H1 (cell line): ENCODE measurements around the gene KCNMB4. TPM values are rescaled to one million over a fixed set of nuclear protein-coding genes. Genes with fewer than 3 reads are reported as not detected.

ENCODE experiments used
- CTCF ChIA-PET: fragments of 300-600 bp; sonication (Branson Sonifier 250); formaldehyde crosslinking; loops from one replicate; lab custom pipeline; 2021; ENCODE audit not compliant: partially characterized antibody; lab: Charles Lee
- POLR2A ChIA-PET: fragments of 300-600 bp; sonication (Branson Sonifier 250); formaldehyde crosslinking; loops from one replicate; lab custom pipeline; 2021; ENCODE audit warnings: inconsistent platforms; ENCODE audit not compliant: partially characterized antibody; lab: Charles Lee
- DNase-seq, 2 experiments: peaks; one replicate each; pipeline versions ENCODE4 v3.0.0 to v3.0.0-alpha.2; 2010 to 2022; ENCODE audit warnings: low spot score in 2 of 2, low read depth in 1 of 2, mixed read lengths in 1 of 2
- FAIRE-seq: peaks from 2 replicates; lab custom pipeline; 2011; peaks lifted over from hg19 to GRCh38; lab: Jason Lieb, UNC
- H2AFZ ChIP-seq: 2 replicates; pipeline ENCODE4 v1.8.1; 2012; ENCODE audit warnings: low read length, inconsistent platforms
- H2AK5ac ChIP-seq: 2 replicates; pipeline ENCODE4 v1.6.1; 2013; ENCODE audit warnings: low read depth, low read length
- H2BK120ac ChIP-seq: replicated peaks from 2 replicates; pipeline ENCODE3; 2013; ENCODE audit warnings: low read depth, low read length, inconsistent platforms
- H2BK12ac ChIP-seq: 2 replicates; pipeline ENCODE4 v1.6.1; 2013; ENCODE audit warnings: low read depth, low read length
- H2BK15ac ChIP-seq: 2 replicates; pipeline ENCODE4 v1.6.1; 2013; ENCODE audit warnings: low read length
- H2BK20ac ChIP-seq: 2 replicates; pipeline ENCODE4 v1.6.1; 2013; ENCODE audit warnings: low read length
- H2BK5ac ChIP-seq: 2 replicates; pipeline ENCODE4 v1.6.1; 2013; ENCODE audit warnings: low read depth, low read length
- H3K14ac ChIP-seq: 2 replicates; pipeline ENCODE4 v1.6.1; 2013; ENCODE audit warnings: inconsistent platforms; ENCODE audit not compliant: insufficient read length
- H3K18ac ChIP-seq: 2 replicates; pipeline ENCODE4 v1.6.1; 2013; ENCODE audit warnings: low read length; ENCODE audit errors: extremely low read depth
- H3K23ac ChIP-seq: 2 replicates; pipeline ENCODE4 v1.6.1; 2013; ENCODE audit warnings: inconsistent platforms; ENCODE audit not compliant: insufficient read length
- H3K23me2 ChIP-seq: 2 replicates; pipeline ENCODE4 v1.6.1; 2013; ENCODE audit warnings: low read depth, low read length
- H3K27ac ChIP-seq: 2 replicates; pipeline ENCODE4 v1.6.1; 2011; ENCODE audit warnings: low read depth, low read length, inconsistent platforms
- H3K27me3 ChIP-seq, 4 experiments: replicated peaks in 1 of 4; 1 replicate in 1 of 4; 2 replicates in 3 of 4; pipeline versions ENCODE4 v1.6.1 to v1.8.1; 2011 to 2013; ENCODE audit warnings: low read length in 3 of 4, mild to moderate bottlenecking in 3 of 4, inconsistent platforms in 2 of 4, mixed read lengths in 2 of 4, moderate library complexity in 1 of 4; ENCODE audit not compliant: control insufficient read depth in 3 of 4, insufficient read depth in 3 of 4; ENCODE audit errors: extremely low read depth in 1 of 4
- H3K36me3 ChIP-seq, 4 experiments: 2 replicates each; pipeline versions ENCODE4 v1.6.1 to v1.8.1; 2011 to 2013; ENCODE audit warnings: mild to moderate bottlenecking in 4 of 4, low read length in 3 of 4, moderate library complexity in 2 of 4, control low read depth in 1 of 4, inconsistent platforms in 1 of 4; ENCODE audit not compliant: insufficient read depth in 4 of 4, control insufficient read depth in 2 of 4
- H3K4ac ChIP-seq: replicated peaks from 2 replicates; pipeline ENCODE3; 2013; ENCODE audit warnings: low read length, low read depth, mixed read lengths, inconsistent platforms; ENCODE audit not compliant: insufficient read length
- H3K4me1 ChIP-seq, 4 experiments: replicated peaks in 1 of 4; 1 replicate in 1 of 4; 2 replicates in 3 of 4; pipeline versions ENCODE4 v1.6.1 to v1.8.1; 2011 to 2013; ENCODE audit warnings: low read length in 3 of 4, inconsistent platforms in 2 of 4, mixed read lengths in 1 of 4; ENCODE audit not compliant: insufficient read depth in 4 of 4, control insufficient read depth in 3 of 4
- H3K4me2 ChIP-seq, 2 experiments: 2 replicates each; pipeline versions ENCODE4 v1.6.1 to v1.8.1; 2011 to 2013; ENCODE audit warnings: low read depth in 2 of 2, low read length in 2 of 2, control low read depth in 1 of 2, inconsistent platforms in 1 of 2, mild to moderate bottlenecking in 1 of 2; ENCODE audit not compliant: insufficient read depth in 1 of 2
- H3K4me3 ChIP-seq, 4 experiments: fragments of 200-600, 300-600 bp in 1 of 4; sonication (generic), shearing (Covaris generic), sonication (Bioruptor Twin) in 1 of 4; 2 replicates each; pipeline versions ENCODE4 v1.5.1 to v1.8.1; 2011 to 2016; ENCODE audit warnings: low read length in 4 of 4, low read depth in 3 of 4, control low read depth in 2 of 4, inconsistent platforms in 2 of 4, mild to moderate bottlenecking in 2 of 4, mixed read lengths in 1 of 4, moderate library complexity in 1 of 4; ENCODE audit not compliant: insufficient read depth in 2 of 4; ENCODE audit errors: extremely low read depth in 1 of 4
- H3K56ac ChIP-seq: replicated peaks from 2 replicates; pipeline ENCODE3; 2013; ENCODE audit warnings: low read depth, mild to moderate bottlenecking, mixed read lengths, low read length, inconsistent platforms; ENCODE audit not compliant: insufficient read length
- H3K79me1 ChIP-seq: 2 replicates; pipeline ENCODE4 v1.6.1; 2013; ENCODE audit warnings: low read depth, low read length, control low read depth
- H3K79me2 ChIP-seq, 2 experiments: 2 replicates each; pipeline versions ENCODE4 v1.6.1 to v1.8.1; 2012 to 2013; ENCODE audit warnings: low read length in 2 of 2, mild to moderate bottlenecking in 2 of 2, inconsistent platforms in 1 of 2; ENCODE audit not compliant: insufficient read depth in 2 of 2, control insufficient read depth in 1 of 2
- H3K9ac ChIP-seq, 4 experiments: replicated peaks in 1 of 4; 1 replicate in 1 of 4; 2 replicates in 3 of 4; pipeline versions ENCODE4 v1.6.1 to v1.8.1; 2011 to 2013; ENCODE audit warnings: low read depth in 3 of 4, low read length in 3 of 4, control low read depth in 2 of 4, mild to moderate bottlenecking in 2 of 4, moderate library complexity in 2 of 4, inconsistent platforms in 1 of 4; ENCODE audit errors: extremely low read depth in 1 of 4
- H3K9me3 ChIP-seq, 2 experiments: 2 replicates each; pipeline versions ENCODE4 v1.6.1 to v1.8.1; 2012 to 2013; ENCODE audit warnings: mild to moderate bottlenecking in 2 of 2, moderate library complexity in 2 of 2, control low read depth in 1 of 2, inconsistent platforms in 1 of 2, low read depth in 1 of 2, low read length in 1 of 2, mixed read lengths in 1 of 2; ENCODE audit not compliant: insufficient read depth in 2 of 2
- H4K20me1 ChIP-seq, 2 experiments: replicated peaks in 1 of 2; 2 replicates each; pipeline versions ENCODE3 to v1.8.1; 2011 to 2013; ENCODE audit warnings: inconsistent platforms in 2 of 2, low read length in 2 of 2, mild to moderate bottlenecking in 1 of 2; ENCODE audit not compliant: insufficient read depth in 2 of 2, control insufficient read depth in 1 of 2
- H4K5ac ChIP-seq: 2 replicates; pipeline ENCODE4 v1.6.1; 2013; ENCODE audit warnings: low read length, low read depth, mixed read lengths, inconsistent platforms; ENCODE audit not compliant: insufficient read length
- H4K8ac ChIP-seq: 2 replicates; pipeline ENCODE4 v1.8.0; 2013; ENCODE audit warnings: mild to moderate bottlenecking, moderate library complexity, low read length, inconsistent platforms; ENCODE audit not compliant: insufficient read depth; ENCODE audit errors: extremely low read depth
- H4K91ac ChIP-seq: replicated peaks from 2 replicates; pipeline ENCODE3; 2013; ENCODE audit warnings: low read length, mixed read lengths, inconsistent platforms; ENCODE audit not compliant: insufficient read length
- CEBPB ChIP-seq: IDR thresholded peaks from 2 replicates; pipeline ENCODE4 v1.6.1; 2012; ENCODE audit warnings: low read depth, low read length
- CREB1 ChIP-seq: IDR thresholded peaks from 2 replicates; pipeline ENCODE4 v1.6.1; 2012; ENCODE audit warnings: inconsistent platforms
- EGR1 ChIP-seq: IDR thresholded peaks from 2 replicates; pipeline ENCODE4 v1.6.1; 2011; ENCODE audit warnings: low read depth, low read length, borderline replicate concordance
- FOSL1 ChIP-seq: IDR thresholded peaks from 2 replicates; pipeline ENCODE4 v1.6.1; 2011; ENCODE audit warnings: mild to moderate bottlenecking, low read depth, low read length, moderate library complexity; ENCODE audit not compliant: insufficient read depth
- KDM4A ChIP-seq: IDR thresholded peaks from one replicate; pipeline ENCODE4 v1.7.1; 2012; ENCODE audit warnings: low read depth, mild to moderate bottlenecking, moderate library complexity, low read length, inconsistent platforms; ENCODE audit not compliant: severe bottlenecking
- SIRT6 ChIP-seq: IDR thresholded peaks from one replicate; pipeline ENCODE4 v1.7.1; 2012; ENCODE audit warnings: low read length, inconsistent platforms
- WGBS, 2 experiments: shearing (Covaris generic) in 1 of 2; methylation state at CpG; one replicate each; pipeline versions ENCODE4 v1.1.6 to v1.1.7; 2013 to 2015; ENCODE audit warnings: low lambda C conversion rate in 2 of 2, mixed read lengths in 2 of 2, inconsistent platforms in 1 of 2, low coverage in 1 of 2, missing lambda C conversion rate in 1 of 2; ENCODE audit not compliant: insufficient replicate concordance in 2 of 2, insufficient coverage in 1 of 2, insufficient read length in 1 of 2; ENCODE audit errors: extremely low coverage in 1 of 2, missing lambda C conversion rate in 1 of 2; 5-methylcytosine and 5-hydroxymethylcytosine counted together
- polyA plus RNA-seq, 7 experiments: library from polyadenylated mRNA; depleted of rRNA in 3 of 7; stranded (reverse) in 5 of 7; unstranded in 2 of 7; fragments of >200 nt in 5 of 7; fragments of 200-250 nt in 2 of 7; gene quantifications; 1 replicate in 5 of 7; 2 replicates in 1 of 7; 4 replicates in 1 of 7; pipeline versions ENCODE4 v1.2.1 to v1.2.3, GENCODE V29; 2011 to 2013; ENCODE audit warnings: missing spikeins in 2 of 7, mixed read lengths in 2 of 7
- total RNA-seq: library from RNA; stranded (reverse); fragmentation: NEBNext Ultra II Directional; extraction: Animal tissue kit (Norgen Biotek cat#: 25700); gene quantifications from 2 replicates; pipeline ENCODE4 v1.2.1, GENCODE V29; 2021

The KCNMB4 gene
- total and polyA plus RNA-seq, 2 of the 8 experiments (the other 6 are each of a cell fraction or from before 2014, with no cell fraction given) = 10.9 to 16.0 TPM

- H2AK5ac ChIP-seq = no peak overlapping the region
- no peak overlapping the region for H3K27ac ChIP-seq
- no peak overlapping the region for H4K91ac ChIP-seq
- 82% methylated on average over 3 of the region's 3 CpGs; no CpG with 5 or more reads in 1 of the 2 experiments for WGBS, 2 experiments
- H2BK120ac ChIP-seq = no peak overlapping the region
- H3K4me3 ChIP-seq = no peak overlapping the region
- no peaks in the 10 kb centered on the region for H3K9me3 ChIP-seq
- no peaks in the 10 kb centered on the region for H4K20me1 ChIP-seq
- H3K4me1 ChIP-seq = no peaks in the 10 kb centered on the region
- no peak overlapping the region for H2BK20ac ChIP-seq
- H3K56ac ChIP-seq = no peak overlapping the region
- H3K23ac ChIP-seq = no peak overlapping the region
- no peak for FAIRE-seq
- CTCF ChIA-PET = no interaction called here
- POLR2A ChIA-PET = no interaction called here
- H3K23me2 ChIP-seq = no peaks in the 10 kb centered on the region
- no peaks in the 10 kb centered on the region for H3K79me2 ChIP-seq
- no peaks in the 10 kb centered on the region for H3K79me1 ChIP-seq
- no peak overlapping the region for H2BK15ac ChIP-seq
- H3K4me2 ChIP-seq = no peak overlapping the region
- H3K27me3 ChIP-seq = peaks cover 0 to 1% (median 0%) of the 10 kb centered on the region in 4 experiments; a peak in 1 of 7 replicates
- H2AFZ ChIP-seq = no peak overlapping the region
- H3K14ac ChIP-seq = no peak overlapping the region
- DNase-seq = no peak
- no peak overlapping the region for H2BK5ac ChIP-seq
- H3K18ac ChIP-seq = no peak overlapping the region
- H3K36me3 ChIP-seq = 0 out of 8 replicates have a peak, but pooled peaks cover 0 to 2% (median 0%) of the 10 kb centered on the region in 4 experiments
- no peak for TF ChIP-seq CREB1
- TF ChIP-seq SIRT6 = no peak
- TF ChIP-seq CEBPB = no peak
- TF ChIP-seq FOSL1 = no peak
- no peak for TF ChIP-seq KDM4A
- no peak for TF ChIP-seq EGR1
- no peak overlapping the region for H4K8ac ChIP-seq
- H3K4ac ChIP-seq = no peak overlapping the region
- no peak overlapping the region for H2BK12ac ChIP-seq
- no peak overlapping the region for H4K5ac ChIP-seq
- H3K9ac ChIP-seq = no peak overlapping the region
These were observed 52.0 kb downstream of the KCNMB4 start for GRCh38 chr12:70418101-70418500.
